GM18870 (cell line): ENCODE results near the gene KRTAP9-7.

Experiments
- ATAC-seq: cut with Tn5 transposase; IDR thresholded peaks from one replicate; pipeline ENCODE4 v1.9.1; 2021; ENCODE audit warnings: moderate library complexity; ENCODE audit not compliant: unreplicated experiment

The KRTAP9-7 gene

GRCh38 chr17:41318231-41318630, 42.7 kb downstream of the KRTAP9-7 start:
- no peak for ATAC-seq

DNA sequence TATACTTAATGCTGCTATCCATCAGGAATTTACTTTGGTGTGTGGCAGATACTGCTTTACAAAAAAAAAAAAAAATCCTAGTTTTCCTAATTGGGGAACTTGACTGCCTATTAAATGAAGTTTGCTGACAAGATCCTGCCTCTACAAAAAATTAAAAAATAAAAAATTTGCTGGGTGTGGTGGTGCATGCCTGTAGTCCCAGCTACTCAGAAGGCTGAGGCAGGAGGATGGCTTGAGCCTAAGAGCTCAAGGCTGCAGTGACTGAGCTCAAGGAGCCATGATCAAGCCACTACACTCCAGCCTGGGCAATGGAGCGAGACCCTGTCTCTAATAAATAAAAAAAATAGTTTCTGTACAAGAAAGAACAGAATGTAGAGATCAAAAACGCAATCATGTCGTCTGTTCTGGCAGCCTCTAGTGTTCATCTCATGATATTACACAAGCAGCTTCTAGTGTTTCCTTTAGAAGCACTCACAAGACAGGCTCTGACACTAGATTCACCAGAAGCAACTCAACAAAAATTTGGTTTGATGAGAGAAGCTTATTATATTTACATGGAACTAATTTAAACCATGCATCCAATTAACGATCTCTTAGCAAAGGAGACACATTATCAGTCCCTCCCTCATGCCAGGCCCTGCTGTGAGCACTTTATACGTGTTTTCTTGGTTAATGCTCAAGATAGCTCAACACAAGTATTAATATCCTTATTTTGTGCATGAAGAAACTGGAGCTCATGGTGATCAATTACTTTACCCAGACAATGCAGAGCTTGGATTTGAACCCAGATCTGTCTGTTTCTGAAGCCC, 46.8 kb downstream of the KRTAP9-7 start:
- ATAC-seq: no peak

GRCh38 chr17:41322903-41323895, 47.7 kb downstream of the KRTAP9-7 start:
- no peak for ATAC-seq

- no peak for ATAC-seq
Observed at GRCh38 chr17:41324180-41325075, 48.9 kb downstream of the KRTAP9-7 start.

DNA sequence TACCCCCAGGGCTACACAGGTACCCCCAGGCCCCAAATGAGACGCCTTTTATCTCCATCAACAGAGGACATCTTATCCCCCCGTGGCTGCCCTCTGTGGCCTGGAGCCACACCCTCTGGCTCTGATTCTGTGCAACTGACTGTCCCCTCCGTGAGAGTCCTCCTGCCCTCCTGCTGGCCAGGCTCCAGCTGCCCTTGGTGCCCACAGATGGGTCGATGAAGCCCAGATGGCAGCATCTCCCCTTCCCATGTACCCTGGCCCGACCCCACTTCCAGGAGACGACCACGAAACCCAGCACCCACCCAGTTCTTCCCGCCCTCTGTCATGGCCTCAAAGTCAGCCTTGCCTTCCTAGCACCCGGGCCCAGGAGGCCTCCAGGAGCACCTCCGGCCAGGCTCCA, 49.6 kb downstream of the KRTAP9-7 start:
- no peak for ATAC-seq

DNA sequence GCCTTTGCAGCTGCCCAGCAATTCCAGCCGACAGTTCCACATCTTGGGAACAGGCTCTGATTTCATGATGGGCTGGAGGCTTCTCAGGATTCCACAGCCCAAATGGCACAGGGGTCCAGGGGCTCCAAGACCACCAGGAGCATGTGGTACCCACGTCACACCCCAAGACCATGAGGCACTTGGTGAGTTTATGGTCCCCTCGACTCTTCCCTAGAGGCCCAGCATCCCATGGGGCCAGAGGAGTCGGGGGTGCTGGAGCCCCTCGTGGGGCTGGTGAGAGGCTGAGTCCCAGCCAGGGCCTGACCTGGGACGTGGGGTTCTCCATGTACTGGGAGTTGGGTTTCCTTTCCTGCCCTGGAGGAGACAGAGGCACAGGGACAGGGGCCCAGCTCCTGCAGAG, 50.1 kb downstream of the KRTAP9-7 start:
- no peak for ATAC-seq
